Ishikawa (cell line): ENCODE measurements around the gene EGFL7.
A peak's percentile ranks its signal among the peaks of the same experiment; 100 is the strongest.

Experiments used
- CEBPB ChIP-seq: IDR thresholded peaks from 2 replicates; pipeline ENCODE4 v1.6.1; 2012
- CREB1 ChIP-seq: IDR thresholded peaks from 2 replicates; pipeline ENCODE4 v1.6.1; 2012; ENCODE audit warnings: low read depth
- MAX ChIP-seq: IDR thresholded peaks from 2 replicates; pipeline ENCODE4 v1.6.1; 2012
- NFIC ChIP-seq: IDR thresholded peaks from 2 replicates; pipeline ENCODE4 v1.6.1; 2012
- REST ChIP-seq: IDR thresholded peaks from 2 replicates; pipeline ENCODE4 v1.6.1; 2012; ENCODE audit warnings: low read depth, mild to moderate bottlenecking
- TAF1 ChIP-seq: IDR thresholded peaks from 2 replicates; pipeline ENCODE4 v1.6.1; 2012; ENCODE audit warnings: low read depth, mild to moderate bottlenecking
- YY1 ChIP-seq: IDR thresholded peaks from 2 replicates; pipeline ENCODE4 v1.6.1; 2012; ENCODE audit warnings: low read depth

GRCh38 chr9:136690806-136691261 is 28.1 kb downstream of the EGFL7 start:
- TF ChIP-seq YY1 (no peak), CREB1 (no peak), CEBPB (no peak), MAX (peak; percentile 90), TAF1 (no peak), NFIC (peak; percentile 98), REST (no peak)
